AG09319 (cell line): ENCODE measurements around the gene POLR2C.

Source experiments
- DNase-seq: peaks from one replicate; pipeline ENCODE4 v3.0.0-alpha.2; 2010; ENCODE audit warnings: low read depth; ENCODE audit errors: extremely low read depth
- TF ChIP-seq, protein P1 (sequence below): IDR thresholded peaks from 2 replicates; pipeline ENCODE4 v1.5.1; 2011; ENCODE audit warnings: low read depth, mild to moderate bottlenecking, inconsistent platforms, low read length, moderate library complexity

POLR2C gene

DNA sequence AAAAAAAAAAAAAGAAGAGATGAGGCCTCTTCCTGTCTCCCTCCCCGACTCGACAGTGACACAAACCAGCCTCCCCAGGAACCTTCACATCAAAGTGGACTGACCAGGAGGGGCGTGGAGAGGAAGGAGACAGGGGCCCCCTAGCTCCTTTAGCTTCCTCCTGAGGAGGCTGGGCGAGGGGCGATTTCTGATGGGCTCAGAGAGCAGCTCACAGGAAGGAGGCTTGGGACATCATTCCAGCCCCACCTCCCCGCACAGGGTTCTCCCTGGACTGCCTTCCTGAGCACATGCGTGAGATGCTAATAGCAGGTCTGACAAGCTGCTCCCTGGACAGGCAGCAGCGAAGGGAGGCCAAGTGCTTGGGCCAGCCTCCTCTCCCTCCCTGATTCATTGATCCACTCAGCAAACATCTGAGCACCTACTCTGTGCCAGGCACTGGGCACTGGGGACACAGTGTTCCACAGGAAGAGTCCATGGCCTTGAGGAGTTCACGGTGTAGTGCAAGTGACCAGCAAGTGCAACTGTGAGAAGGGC, 38.2 kb downstream of the POLR2C start:
- TF ChIP-seq, protein P1, sequence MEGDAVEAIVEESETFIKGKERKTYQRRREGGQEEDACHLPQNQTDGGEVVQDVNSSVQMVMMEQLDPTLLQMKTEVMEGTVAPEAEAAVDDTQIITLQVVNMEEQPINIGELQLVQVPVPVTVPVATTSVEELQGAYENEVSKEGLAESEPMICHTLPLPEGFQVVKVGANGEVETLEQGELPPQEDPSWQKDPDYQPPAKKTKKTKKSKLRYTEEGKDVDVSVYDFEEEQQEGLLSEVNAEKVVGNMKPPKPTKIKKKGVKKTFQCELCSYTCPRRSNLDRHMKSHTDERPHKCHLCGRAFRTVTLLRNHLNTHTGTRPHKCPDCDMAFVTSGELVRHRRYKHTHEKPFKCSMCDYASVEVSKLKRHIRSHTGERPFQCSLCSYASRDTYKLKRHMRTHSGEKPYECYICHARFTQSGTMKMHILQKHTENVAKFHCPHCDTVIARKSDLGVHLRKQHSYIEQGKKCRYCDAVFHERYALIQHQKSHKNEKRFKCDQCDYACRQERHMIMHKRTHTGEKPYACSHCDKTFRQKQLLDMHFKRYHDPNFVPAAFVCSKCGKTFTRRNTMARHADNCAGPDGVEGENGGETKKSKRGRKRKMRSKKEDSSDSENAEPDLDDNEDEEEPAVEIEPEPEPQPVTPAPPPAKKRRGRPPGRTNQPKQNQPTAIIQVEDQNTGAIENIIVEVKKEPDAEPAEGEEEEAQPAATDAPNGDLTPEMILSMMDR: no peak
- DNase-seq: no peak

DNA sequence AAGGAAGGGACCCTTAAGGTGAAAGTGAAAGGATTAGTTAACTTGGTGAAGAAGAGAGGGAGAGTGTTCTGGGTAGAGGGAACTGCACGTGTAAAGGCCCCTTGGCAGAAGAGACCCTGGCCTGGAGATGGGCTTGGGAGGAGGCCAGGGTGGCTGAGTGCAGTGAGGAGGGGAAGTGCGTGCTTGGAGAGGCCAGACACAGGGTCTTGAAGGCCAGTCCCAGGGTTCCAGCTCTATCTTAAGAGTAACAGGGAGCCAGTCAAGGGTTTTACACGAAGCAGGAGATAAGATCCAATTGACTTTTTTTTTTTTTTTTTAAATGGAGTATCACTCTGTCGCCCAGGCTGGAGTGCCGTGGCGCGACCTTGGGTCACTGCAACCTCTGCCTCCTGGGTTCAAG, 39.0 kb downstream of the POLR2C start:
- no peak for DNase-seq
- TF ChIP-seq, protein P1: no peak

DNA sequence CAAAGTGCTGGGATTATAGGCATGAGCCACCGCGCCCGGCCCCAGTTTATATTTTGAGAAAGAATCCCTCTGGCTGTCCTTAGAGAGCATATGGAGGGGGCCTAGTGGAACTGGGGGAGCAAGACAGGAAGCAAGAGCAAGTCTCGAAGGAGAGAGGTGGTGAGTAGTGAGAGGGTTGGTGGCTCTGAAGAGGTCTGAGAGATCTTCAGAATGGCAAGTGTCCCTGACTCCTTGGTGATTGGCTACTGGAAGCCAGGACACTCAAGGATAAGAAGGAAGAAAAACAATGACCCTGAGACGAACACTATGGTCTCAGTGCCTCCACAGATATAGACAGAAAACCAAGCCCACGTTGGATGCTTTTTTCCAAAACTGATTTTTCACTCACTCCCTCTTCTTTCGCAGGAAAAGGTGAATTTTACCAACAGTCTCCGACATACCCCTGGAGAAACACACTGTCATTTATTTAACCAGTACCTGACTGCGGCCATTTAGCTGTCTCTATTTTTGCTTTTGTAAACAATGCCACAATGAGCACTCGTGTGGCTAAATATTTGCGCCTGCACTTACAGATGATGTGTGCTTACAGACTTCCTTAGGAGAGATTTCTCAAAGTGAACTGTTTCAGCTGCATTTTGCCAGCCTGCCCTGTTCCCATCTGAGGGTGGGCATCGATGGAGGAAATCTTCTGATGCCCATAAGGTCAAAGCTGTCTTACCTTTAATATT, 39.7 kb downstream of the POLR2C start:
- no peak for DNase-seq
- TF ChIP-seq, protein P1: no peak

- TF ChIP-seq, protein P1: no peak
- no peak for DNase-seq
Observed at GRCh38 chr16:57503366-57503765, 40.9 kb downstream of the POLR2C start.

DNA sequence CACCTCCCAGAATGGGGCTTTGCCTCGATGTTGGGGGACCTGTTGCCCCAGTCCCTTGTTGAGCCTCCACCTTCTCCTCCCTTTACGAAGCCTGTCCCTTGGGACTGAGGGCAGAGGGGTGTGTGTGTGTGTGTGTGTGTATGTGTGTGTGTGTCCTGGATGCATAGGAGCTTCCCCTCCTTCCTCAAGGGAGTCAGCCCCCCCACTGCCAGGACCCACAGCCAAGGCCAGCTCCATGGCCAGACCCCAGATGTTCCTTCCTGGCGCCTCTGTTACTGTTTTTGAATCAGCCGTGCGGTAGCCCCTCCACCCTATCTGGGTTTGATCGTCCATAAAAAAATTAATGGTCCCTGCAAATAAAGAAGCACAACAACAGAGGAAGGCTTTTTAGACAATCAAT, 41.5 kb downstream of the POLR2C start:
- TF ChIP-seq, protein P1: no peak
- DNase-seq: no peak

DNA sequence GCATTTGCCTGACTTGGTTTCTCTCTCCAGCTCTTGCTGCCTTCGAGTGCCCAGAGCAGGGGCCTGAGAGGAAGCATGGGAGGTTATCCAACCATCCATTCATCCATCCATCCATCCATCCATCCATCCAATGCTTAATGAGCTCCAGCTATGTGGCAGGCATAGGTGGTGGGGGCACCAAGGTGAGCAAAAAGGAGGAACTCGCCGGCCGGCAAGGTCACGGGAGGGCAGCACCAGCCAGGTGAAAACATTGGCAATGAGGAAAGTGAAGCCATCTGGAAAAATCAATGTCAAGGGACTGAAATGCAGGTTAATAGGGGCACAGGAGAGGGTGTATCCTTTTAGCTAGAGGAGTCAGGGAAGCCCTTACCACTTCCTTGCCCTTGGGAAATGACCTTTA, 42.0 kb downstream of the POLR2C start:
- TF ChIP-seq, protein P1: no peak
- no peak for DNase-seq

DNA sequence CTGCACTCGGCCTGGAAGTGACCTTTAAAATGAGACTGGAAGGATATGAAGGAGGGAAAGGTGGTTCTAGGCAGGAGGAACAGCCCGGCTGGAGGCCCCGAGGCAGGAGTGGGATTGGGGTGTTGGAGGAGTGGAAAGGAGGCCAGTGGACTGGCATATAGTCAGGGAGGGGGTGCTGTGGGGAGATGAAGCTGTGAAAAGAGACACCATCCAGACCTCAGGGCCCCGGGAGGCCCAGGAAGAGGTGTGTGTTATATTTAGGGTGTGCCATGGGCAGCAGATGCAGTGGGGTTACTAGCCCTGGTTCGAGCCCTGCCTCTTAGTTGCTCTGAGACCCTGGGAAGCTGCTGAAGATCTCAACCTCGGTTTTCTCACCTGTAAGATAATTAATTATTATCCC, 42.7 kb downstream of the POLR2C start:
- TF ChIP-seq, protein P1: no peak
- no peak for DNase-seq
